HepG2 (cell line): ENCODE measurements around the gene GALNT17.

ENCODE experiments used
- ATF1 ChIP-seq: IDR thresholded peaks from 2 replicates; pipeline ENCODE4 v1.6.1; 2016; ENCODE audit warnings: mild to moderate bottlenecking, control low read depth
- CENPX ChIP-seq: sonication (generic); formaldehyde crosslinking; IDR thresholded peaks from 2 replicates; pipeline ENCODE4 v1.9.0; 2021; ENCODE audit warnings: mild to moderate bottlenecking, missing genetic modification reagents, moderate library complexity
- EZH2 ChIP-seq: conservative IDR thresholded peaks from 2 replicates; pipeline ENCODE4 v1.6.1; 2012; ENCODE audit warnings: mild to moderate bottlenecking, low read depth, low read length, moderate library complexity
- HDAC2 ChIP-seq: sonication (generic); formaldehyde crosslinking; IDR thresholded peaks from 2 replicates; pipeline ENCODE4 v1.4.0; 2020; ENCODE audit warnings: missing genetic modification reagents
- HMG20B ChIP-seq: conservative IDR thresholded peaks from 2 replicates; pipeline ENCODE4 v1.6.1; 2016; ENCODE audit warnings: missing genetic modification reagents, missing compliant biosample characterization
- MYC ChIP-seq: sonication (generic); formaldehyde crosslinking; IDR thresholded peaks from 2 replicates; pipeline ENCODE4 v1.9.0; 2021; ENCODE audit warnings: missing genetic modification reagents, borderline replicate concordance
- POLR2G ChIP-seq: fragments of 200-400 bp; formaldehyde crosslinking; IDR thresholded peaks from 2 replicates; pipeline ENCODE4 v1.6.1; 2018; ENCODE audit warnings: mild to moderate bottlenecking, low read depth, low read length, moderate library complexity
- RCOR2 ChIP-seq: IDR thresholded peaks from 2 replicates; pipeline ENCODE4 v1.6.1; 2016; ENCODE audit warnings: missing biosample characterization, missing genetic modification reagents
- RELA ChIP-seq: sonication (generic); formaldehyde crosslinking; IDR thresholded peaks from 2 replicates; pipeline ENCODE4 v1.4.0; 2020; ENCODE audit warnings: missing genetic modification reagents
- ZFP36L2 ChIP-seq: sonication (generic); formaldehyde crosslinking; IDR thresholded peaks from 2 replicates; pipeline ENCODE4 v1.4.0; 2020; ENCODE audit warnings: missing genetic modification reagents
- ZNF232 ChIP-seq: sonication (generic); formaldehyde crosslinking; IDR thresholded peaks from 2 replicates; pipeline ENCODE4 v1.4.0; 2020; ENCODE audit warnings: missing genetic modification reagents, borderline replicate concordance
- ZNF607 ChIP-seq: sonication (generic); formaldehyde crosslinking; IDR thresholded peaks from 2 replicates; pipeline ENCODE4 v1.5.1; 2020; ENCODE audit warnings: missing genetic modification reagents, mild to moderate bottlenecking, borderline replicate concordance
- TF ChIP-seq, protein P1 (sequence below): sonication (generic); formaldehyde crosslinking; IDR thresholded peaks from 2 replicates; pipeline ENCODE4 v1.5.0; 2020; ENCODE audit warnings: missing genetic modification reagents
- TF ChIP-seq, protein P2 (sequence below): IDR thresholded peaks from 2 replicates; pipeline ENCODE4 v1.6.1; 2016; ENCODE audit warnings: low read depth, control low read depth

DNA sequence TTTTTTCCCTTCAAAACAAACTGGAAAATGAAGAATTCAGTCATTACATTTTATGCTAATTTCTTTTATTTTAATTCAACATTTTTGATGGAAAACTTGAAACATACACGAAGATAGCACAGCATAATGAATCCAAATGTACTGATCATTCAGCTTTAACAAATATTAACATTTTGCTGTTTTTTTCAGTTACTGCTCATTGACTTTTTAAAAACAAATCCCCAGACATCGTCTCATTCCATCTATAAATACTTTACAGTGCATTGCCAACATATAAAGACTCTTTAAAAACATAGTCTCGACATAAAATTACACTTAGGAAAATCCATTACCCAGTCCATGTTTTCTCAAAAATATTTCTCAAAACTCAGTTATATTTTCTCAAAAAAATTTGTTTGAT, 452.3 kb downstream of the GALNT17 start:
- no peak for TF ChIP-seq ZNF607
- no peak for TF ChIP-seq ZFP36L2 (CRISPR knock-in tag)
- TF ChIP-seq RELA (CRISPR knock-in tag), result no peak
- no peak for TF ChIP-seq ZNF232 (CRISPR knock-in tag)
- no peak for TF ChIP-seq ATF1
- TF ChIP-seq CENPX, result no peak
- no peak for TF ChIP-seq MYC
- TF ChIP-seq HMG20B (CRISPR knock-in tag), result no peak
- TF ChIP-seq EZH2, result no peak
- TF ChIP-seq, protein P1, sequence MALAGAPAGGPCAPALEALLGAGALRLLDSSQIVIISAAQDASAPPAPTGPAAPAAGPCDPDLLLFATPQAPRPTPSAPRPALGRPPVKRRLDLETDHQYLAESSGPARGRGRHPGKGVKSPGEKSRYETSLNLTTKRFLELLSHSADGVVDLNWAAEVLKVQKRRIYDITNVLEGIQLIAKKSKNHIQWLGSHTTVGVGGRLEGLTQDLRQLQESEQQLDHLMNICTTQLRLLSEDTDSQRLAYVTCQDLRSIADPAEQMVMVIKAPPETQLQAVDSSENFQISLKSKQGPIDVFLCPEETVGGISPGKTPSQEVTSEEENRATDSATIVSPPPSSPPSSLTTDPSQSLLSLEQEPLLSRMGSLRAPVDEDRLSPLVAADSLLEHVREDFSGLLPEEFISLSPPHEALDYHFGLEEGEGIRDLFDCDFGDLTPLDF (CRISPR knock-in tag), result no peak
- TF ChIP-seq RCOR2 (CRISPR knock-in tag), result no peak
- TF ChIP-seq, protein P2, sequence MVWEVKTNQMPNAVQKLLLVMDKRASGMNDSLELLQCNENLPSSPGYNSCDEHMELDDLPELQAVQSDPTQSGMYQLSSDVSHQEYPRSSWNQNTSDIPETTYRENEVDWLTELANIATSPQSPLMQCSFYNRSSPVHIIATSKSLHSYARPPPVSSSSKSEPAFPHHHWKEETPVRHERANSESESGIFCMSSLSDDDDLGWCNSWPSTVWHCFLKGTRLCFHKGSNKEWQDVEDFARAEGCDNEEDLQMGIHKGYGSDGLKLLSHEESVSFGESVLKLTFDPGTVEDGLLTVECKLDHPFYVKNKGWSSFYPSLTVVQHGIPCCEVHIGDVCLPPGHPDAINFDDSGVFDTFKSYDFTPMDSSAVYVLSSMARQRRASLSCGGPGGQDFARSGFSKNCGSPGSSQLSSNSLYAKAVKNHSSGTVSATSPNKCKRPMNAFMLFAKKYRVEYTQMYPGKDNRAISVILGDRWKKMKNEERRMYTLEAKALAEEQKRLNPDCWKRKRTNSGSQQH (CRISPR knock-in tag), result no peak
- no peak for TF ChIP-seq HDAC2 (CRISPR knock-in tag)
- TF ChIP-seq POLR2G, result no peak
